Urinary bladder (tissue), 4 donors: ENCODE data around the gene DGCR2. TPM values are rescaled to one million over a fixed set of nuclear protein-coding genes. Genes with fewer than 3 reads are reported as not detected.

Experiments used
- DNase-seq: peaks from one replicate; pipeline ENCODE4 v3.0.0-alpha.2; 2015; ENCODE audit errors: extremely low spot score
- H3K27ac ChIP-seq: one replicate; pipeline ENCODE4 v1.5.1; 2013; ENCODE audit warnings: low read depth, mild to moderate bottlenecking, moderate library complexity
- H3K36me3 ChIP-seq: one replicate; pipeline ENCODE4 v1.6.1; 2013; ENCODE audit warnings: mild to moderate bottlenecking, moderate library complexity; ENCODE audit not compliant: insufficient read depth
- H3K4me1 ChIP-seq: one replicate; pipeline ENCODE4 v1.6.1; 2013; ENCODE audit warnings: mild to moderate bottlenecking, moderate library complexity; ENCODE audit not compliant: insufficient read depth
- H3K4me3 ChIP-seq: one replicate; pipeline ENCODE4 v1.5.1; 2013; ENCODE audit warnings: low read depth, low read length
- WGBS: extraction: QIAGEN DNeasy Blood & Tissue Kit; methylation state at CpG from one replicate; pipeline ENCODE4 v1.1.7; 2013; 5-methylcytosine and 5-hydroxymethylcytosine counted together
- polyA plus RNA-seq: library from polyadenylated mRNA; stranded (reverse); fragments of 200-250 nt; gene quantifications from one replicate; pipeline ENCODE4 v1.2.3, GENCODE V29; 2013
- total RNA-seq: library from RNA; depleted of rRNA; stranded (reverse); fragments of >200 nt; gene quantifications from one replicate; pipeline ENCODE4 v1.2.3, GENCODE V29; 2014
- donor health status: healthy with polysubstance abuse.
- donor health status: healthy.

DGCR2 gene
- total and polyA plus RNA-seq, 2 donors: 41.4 to 61.0 TPM

GRCh38 chr22:19137384-19138216 lies 15.4 kb upstream of the DGCR2 start:
- DNase-seq: no peak
- Histone ChIP-seq H3K27ac (no peak overlapping the region), H3K4me1 (no peaks in the 10 kb centered on the region), H3K4me3 (no peak overlapping the region), H3K36me3 (peaks cover 2% of the 10 kb centered on the region)
- WGBS: 91% methylated on average over 11 of the region's 11 CpGs

GRCh38 chr22:19136915-19137314 lies 14.7 kb upstream of the DGCR2 start:
- H3K27ac ChIP-seq: no peak overlapping the region
- H3K36me3 ChIP-seq: peaks cover 2% of the 10 kb centered on the region
- no peak for DNase-seq
- WGBS: 93% methylated on average over 10 of the region's 10 CpGs
- H3K4me1 ChIP-seq: no peaks in the 10 kb centered on the region
- no peak overlapping the region for H3K4me3 ChIP-seq

DNA sequence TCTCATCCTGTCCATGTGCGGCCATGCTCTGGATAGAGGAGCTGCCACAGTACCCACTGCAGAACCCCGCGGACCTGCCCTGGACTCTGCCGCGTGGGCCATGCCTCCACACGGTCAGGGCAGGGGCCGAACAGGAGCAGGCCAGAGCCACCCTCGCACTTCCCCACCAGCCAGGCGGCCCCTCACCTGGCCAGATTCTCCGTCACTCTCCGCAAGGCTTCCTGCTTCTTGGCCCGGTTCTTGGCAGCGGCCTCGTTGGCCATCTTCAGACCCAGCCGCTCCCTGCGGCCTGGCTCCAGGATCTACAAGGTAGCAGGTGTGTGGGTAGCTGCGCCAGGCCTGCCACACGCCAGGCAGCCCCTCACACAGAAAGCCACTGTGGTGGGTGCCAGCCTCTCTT lies 12.7 kb upstream of the DGCR2 start:
- H3K36me3 ChIP-seq: peaks cover 2% of the 10 kb centered on the region
- H3K4me1 ChIP-seq: no peaks in the 10 kb centered on the region
- DNase-seq: no peak
- 90% methylated on average over 18 of the region's 18 CpGs for WGBS
- no peak overlapping the region for H3K27ac ChIP-seq
- H3K4me3 ChIP-seq: no peak overlapping the region

DNA sequence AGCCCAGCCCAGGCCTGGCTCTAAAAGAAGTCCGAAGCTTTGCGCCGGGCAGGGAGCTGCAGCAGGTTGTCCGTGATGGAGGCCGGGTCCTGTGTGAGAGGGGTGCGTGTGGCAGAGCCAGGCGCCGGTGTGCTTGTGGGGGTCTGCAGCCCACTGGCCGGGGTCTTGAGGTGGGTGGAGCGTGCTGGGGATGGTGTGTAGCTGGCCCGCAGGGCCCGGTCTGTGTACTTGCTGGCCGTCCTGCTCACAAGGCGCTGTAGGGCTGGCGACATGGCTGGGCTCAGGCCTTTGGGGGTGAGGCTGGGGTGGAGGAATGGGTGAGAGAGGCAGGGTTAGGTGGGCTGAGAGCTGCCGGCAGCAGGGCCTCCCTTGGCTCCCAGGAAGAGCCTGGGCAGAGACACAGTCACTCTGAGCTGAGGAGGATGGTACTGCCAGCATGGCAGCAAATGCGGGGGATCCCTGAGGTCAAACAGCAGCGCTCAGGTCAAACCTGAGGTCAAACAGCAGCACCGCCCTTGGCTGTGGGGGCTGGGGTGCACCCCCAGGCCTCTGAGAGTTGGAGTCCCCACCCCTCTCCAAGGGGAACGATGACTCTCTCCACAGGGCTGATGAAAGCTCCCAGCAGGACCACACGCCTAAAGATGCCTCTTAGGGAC lies 12.1 kb upstream of the DGCR2 start:
- 92% methylated on average over 21 of the region's 21 CpGs for WGBS
- Histone ChIP-seq H3K27ac (no peak overlapping the region), H3K4me1 (no peaks in the 10 kb centered on the region), H3K4me3 (no peak overlapping the region), H3K36me3 (peaks cover 2% of the 10 kb centered on the region)
- DNase-seq: no peak

- no peak for DNase-seq
- Histone ChIP-seq H3K27ac (no peak overlapping the region), H3K36me3 (no peaks in the 10 kb centered on the region), H3K4me3 (no peak overlapping the region), H3K4me1 (no peaks in the 10 kb centered on the region)
- 92% methylated on average over 13 of the region's 13 CpGs for WGBS
Measured at GRCh38 chr22:19133561-19133960, 11.3 kb upstream of the DGCR2 start.

GRCh38 chr22:19132693-19133400 lies 10.6 kb upstream of the DGCR2 start:
- no peaks in the 10 kb centered on the region for H3K36me3 ChIP-seq
- no peak for DNase-seq
- H3K4me1 ChIP-seq: no peaks in the 10 kb centered on the region
- no peak overlapping the region for H3K4me3 ChIP-seq
- no peak overlapping the region for H3K27ac ChIP-seq
- 89% methylated on average over 9 of the region's 9 CpGs for WGBS

DNA sequence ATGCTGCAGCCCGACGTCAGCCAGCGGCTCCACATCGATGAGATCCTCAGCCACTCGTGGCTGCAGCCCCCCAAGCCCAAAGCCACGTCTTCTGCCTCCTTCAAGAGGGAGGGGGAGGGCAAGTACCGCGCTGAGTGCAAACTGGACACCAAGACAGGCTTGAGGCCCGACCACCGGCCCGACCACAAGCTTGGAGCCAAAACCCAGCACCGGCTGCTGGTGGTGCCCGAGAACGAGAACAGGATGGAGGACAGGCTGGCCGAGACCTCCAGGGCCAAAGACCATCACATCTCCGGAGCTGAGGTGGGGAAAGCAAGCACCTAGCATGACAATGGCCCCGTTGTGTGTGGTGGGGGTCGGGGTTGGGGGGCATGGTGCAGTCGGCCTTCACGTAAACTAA lies 9.9 kb upstream of the DGCR2 start:
- Histone ChIP-seq H3K4me1 (no peaks in the 10 kb centered on the region), H3K36me3 (no peaks in the 10 kb centered on the region), H3K4me3 (no peak overlapping the region), H3K27ac (no peak overlapping the region)
- DNase-seq: no peak
- WGBS: 94% methylated on average over 20 of the region's 20 CpGs

DNA sequence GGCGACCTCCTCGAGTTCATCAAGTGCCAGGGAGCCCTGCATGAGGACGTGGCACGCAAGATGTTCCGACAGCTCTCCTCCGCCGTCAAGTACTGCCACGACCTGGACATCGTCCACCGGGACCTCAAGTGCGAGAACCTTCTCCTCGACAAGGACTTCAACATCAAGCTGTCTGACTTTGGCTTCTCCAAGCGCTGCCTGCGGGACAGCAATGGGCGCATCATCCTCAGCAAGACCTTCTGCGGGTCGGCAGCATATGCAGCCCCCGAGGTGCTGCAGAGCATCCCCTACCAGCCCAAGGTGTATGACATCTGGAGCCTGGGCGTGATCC lies 9.4 kb upstream of the DGCR2 start:
- no peaks in the 10 kb centered on the region for H3K36me3 ChIP-seq
- H3K4me1 ChIP-seq: no peaks in the 10 kb centered on the region
- no peak overlapping the region for H3K27ac ChIP-seq
- DNase-seq: no peak
- H3K4me3 ChIP-seq: no peak overlapping the region
- WGBS: 96% methylated on average over 19 of the region's 19 CpGs

- Histone ChIP-seq H3K36me3 (no peaks in the 10 kb centered on the region), H3K4me1 (no peaks in the 10 kb centered on the region), H3K4me3 (no peak within 1 kb of the TSS), H3K27ac (no peak within 1 kb of the TSS)
- 86% methylated on average over 27 of the region's 27 CpGs for WGBS
- DNase-seq: no peak
Measured at GRCh38 chr22:19130959-19131684, 8.9 kb upstream of the DGCR2 start, which contains the start of gene TSSK2. Gene TSSK2, plus strand, starts transcription at chr22:19131308. Its CDS starts 92 bp downstream, at chr22:19131400.

DNA sequence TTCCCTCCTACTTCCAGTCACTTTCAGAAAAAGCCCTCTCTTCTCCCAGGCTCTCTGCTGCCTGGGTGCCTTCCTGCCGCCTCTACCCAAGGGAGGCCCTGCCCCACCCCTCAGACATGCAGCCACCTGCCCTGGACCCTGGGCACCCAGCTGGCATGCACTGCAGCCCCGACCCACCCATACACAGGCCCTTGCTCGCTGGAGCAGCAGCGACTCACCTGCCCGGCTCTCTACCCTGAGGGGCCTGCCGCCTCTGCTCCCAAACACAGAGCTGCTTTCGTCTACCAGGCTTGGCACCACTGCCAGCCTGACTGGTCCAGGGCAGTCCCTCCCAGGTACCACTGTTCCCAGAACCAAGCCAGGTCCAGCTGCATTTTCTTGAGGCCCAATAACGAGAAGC lies 7.7 kb upstream of the DGCR2 start:
- Histone ChIP-seq H3K27ac (no peak overlapping the region), H3K4me1 (no peaks in the 10 kb centered on the region), H3K36me3 (no peaks in the 10 kb centered on the region), H3K4me3 (no peak overlapping the region)
- no peak for DNase-seq
- WGBS: 71% methylated on average over 8 of the region's 8 CpGs

DNA sequence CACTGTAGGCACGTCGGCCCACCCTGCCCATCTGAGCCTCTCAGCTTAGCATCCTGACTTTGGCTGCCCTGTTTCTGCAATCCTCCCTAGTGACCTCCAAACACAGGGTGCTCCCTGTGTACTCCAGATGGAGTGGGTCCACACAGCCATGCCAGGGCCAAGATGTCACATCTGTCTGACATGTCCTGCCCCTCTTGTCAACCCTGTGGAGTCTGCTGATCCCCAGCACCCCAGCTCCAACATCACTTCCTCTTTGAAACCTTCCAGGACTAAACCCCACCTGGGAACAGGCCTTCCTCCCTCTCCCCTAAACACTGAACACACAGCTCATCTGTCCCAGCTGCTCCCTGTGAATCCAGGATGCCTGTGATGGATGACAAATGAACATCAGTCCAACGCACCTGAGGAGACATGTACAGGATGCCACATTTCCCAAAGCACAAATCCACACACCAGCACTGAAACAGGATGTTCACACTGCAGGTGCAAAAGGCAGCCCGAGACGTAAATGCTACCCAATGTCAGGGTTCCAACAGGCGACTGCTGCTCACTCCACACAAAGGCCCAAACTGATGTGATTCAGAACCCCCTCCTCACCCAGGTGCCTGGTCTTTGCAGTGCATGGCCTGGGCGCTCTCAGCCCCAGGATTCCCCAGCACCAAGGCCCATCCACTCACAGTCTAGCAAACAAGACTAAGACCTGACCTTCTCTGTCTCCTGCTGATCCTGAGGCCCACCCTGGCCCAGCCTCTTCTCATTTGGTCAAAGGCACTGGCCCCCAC lies 6.9 kb upstream of the DGCR2 start:
- peak overlapping the region; percentile 23 for H3K27ac ChIP-seq
- WGBS: 86% methylated on average over 7 of the region's 7 CpGs
- no peaks in the 10 kb centered on the region for H3K36me3 ChIP-seq
- H3K4me3 ChIP-seq: no peak overlapping the region
- no peak for DNase-seq
- no peaks in the 10 kb centered on the region for H3K4me1 ChIP-seq

DNA sequence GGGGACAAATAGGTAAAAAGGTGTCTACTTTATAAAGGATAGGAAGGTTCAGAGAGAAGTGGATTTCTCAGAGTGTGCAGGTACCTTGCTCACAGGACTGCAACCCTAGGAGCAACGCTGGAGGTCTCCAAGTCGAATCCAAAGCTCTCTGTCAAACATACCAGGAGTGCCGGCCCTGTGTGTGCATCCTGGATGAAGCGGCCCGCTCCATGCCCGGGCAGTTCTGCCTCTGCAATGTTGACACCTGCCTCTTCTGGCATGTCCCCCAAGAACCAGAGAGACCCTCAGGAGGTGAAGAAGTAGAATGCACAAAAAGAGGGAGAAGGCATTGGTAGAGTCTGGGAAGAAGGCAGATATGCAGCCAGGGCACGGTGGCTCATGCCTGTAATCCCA lies 5.8 kb upstream of the DGCR2 start:
- Histone ChIP-seq H3K4me3 (no peak overlapping the region), H3K36me3 (no peaks in the 10 kb centered on the region), H3K4me1 (no peaks in the 10 kb centered on the region), H3K27ac (no peak overlapping the region)
- 86% methylated on average over 7 of the region's 7 CpGs for WGBS
- no peak for DNase-seq
